Keratinocyte (primary cell): Measurements from ENCODE around the gene VSIG8.
A peak's percentile ranks its signal among the peaks of the same experiment; 100 is the strongest.

ENCODE experiments used
- EZH2 ChIP-seq: IDR thresholded peaks from one replicate; pipeline ENCODE4 v1.6.1; 2012; ENCODE audit warnings: inconsistent platforms, mild to moderate bottlenecking, low read length, moderate library complexity
- TF ChIP-seq, protein P1 (sequence below), 3 experiments: IDR thresholded peaks in 1 of 3; conservative IDR thresholded peaks in 1 of 3; optimal IDR thresholded peaks in 1 of 3; 2 replicates in 2 of 3; 3 replicates in 1 of 3; pipeline versions ENCODE3 to v1.5.1; 2011; ENCODE audit warnings: low read length in 3 of 3, mild to moderate bottlenecking in 3 of 3, moderate library complexity in 2 of 3, control low read depth in 1 of 3, inconsistent platforms in 1 of 3; ENCODE audit not compliant: insufficient read depth in 2 of 3; ENCODE audit errors: extremely low read depth in 1 of 3

DNA sequence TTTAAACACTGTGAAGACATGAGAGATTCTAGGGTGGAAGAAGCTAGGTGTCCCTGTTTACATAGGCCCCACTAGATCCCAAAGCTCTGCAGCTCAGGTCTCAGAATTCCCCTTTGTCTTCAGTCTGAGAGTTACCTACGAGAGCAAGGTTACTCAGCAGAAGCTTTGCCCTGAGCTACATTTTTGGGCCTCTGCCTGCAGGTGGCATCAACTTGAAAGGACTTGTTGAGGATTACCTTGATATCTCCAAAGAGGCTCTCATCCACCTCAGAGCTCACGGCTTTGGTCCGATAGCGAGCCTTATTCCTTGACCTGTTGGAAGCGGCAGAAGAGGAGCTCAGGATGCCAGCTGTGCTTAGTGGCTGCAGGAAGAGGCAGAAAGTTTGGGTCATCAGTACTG, 30.5 kb upstream of the VSIG8 start:
- TF ChIP-seq EZH2: no peak
- TF ChIP-seq, protein P1, sequence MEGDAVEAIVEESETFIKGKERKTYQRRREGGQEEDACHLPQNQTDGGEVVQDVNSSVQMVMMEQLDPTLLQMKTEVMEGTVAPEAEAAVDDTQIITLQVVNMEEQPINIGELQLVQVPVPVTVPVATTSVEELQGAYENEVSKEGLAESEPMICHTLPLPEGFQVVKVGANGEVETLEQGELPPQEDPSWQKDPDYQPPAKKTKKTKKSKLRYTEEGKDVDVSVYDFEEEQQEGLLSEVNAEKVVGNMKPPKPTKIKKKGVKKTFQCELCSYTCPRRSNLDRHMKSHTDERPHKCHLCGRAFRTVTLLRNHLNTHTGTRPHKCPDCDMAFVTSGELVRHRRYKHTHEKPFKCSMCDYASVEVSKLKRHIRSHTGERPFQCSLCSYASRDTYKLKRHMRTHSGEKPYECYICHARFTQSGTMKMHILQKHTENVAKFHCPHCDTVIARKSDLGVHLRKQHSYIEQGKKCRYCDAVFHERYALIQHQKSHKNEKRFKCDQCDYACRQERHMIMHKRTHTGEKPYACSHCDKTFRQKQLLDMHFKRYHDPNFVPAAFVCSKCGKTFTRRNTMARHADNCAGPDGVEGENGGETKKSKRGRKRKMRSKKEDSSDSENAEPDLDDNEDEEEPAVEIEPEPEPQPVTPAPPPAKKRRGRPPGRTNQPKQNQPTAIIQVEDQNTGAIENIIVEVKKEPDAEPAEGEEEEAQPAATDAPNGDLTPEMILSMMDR (optimal IDR thresholded peaks at IDR 0.05 in 1 of 3, IDR thresholded peaks at IDR 0.05 in 1 of 3, conservative IDR thresholded peaks at IDR 0.05 in 1 of 3; ENCODE audit: extremely low read depth in 1 of 3, insufficient read depth in 2 of 3, low read length in 3 of 3): peak; percentile 47 to 69 (median 55)
